Central memory CD8-positive, alpha-beta T cell (primary cell): Measurements from ENCODE around the gene TMEM87B.
"Not testable (repeated sequence)": the region's sequence is repeated elsewhere in the genome, so short reads cannot be mapped to it uniquely, and the experiment has no call there.

Source experiments
- ATAC-seq: fragments of 150-1000 bp; cut with Tn5 transposase; replicated peaks from 2 replicates; pipeline ENCODE4 v1.10.0; 2022; ENCODE audit warnings: mild to moderate bottlenecking, moderate FRiP score, moderate number of reproducible peaks; ENCODE audit not compliant: poor library complexity, severe bottlenecking; ENCODE audit errors: extremely low read depth
- DNase-seq, 2 donors: peaks; one replicate each; pipeline ENCODE4 v3.0.0; 2021; ENCODE audit warnings: low spot score in 2 of 2
- H3K27ac Mint-ChIP-seq: one replicate; pipeline ENCODE4 v1.8.0; 2022; ENCODE audit warnings: low read depth, mild to moderate bottlenecking, moderate library complexity, mixed read lengths
- H3K27me3 Mint-ChIP-seq: one replicate; pipeline ENCODE4 v1.8.0; 2022; ENCODE audit warnings: mixed read lengths
- H3K36me3 Mint-ChIP-seq: one replicate; pipeline ENCODE4 v1.8.0; 2022; ENCODE audit warnings: mild to moderate bottlenecking, moderate library complexity, mixed read lengths; ENCODE audit not compliant: insufficient read depth
- H3K4me1 Mint-ChIP-seq: one replicate; pipeline ENCODE4 v1.8.0; 2022; ENCODE audit warnings: mixed read lengths
- H3K4me3 Mint-ChIP-seq: one replicate; pipeline ENCODE4 v1.8.0; 2022; ENCODE audit warnings: mild to moderate bottlenecking, moderate library complexity, mixed read lengths
- H3K9me3 Mint-ChIP-seq: one replicate; pipeline ENCODE4 v1.8.0; 2022; ENCODE audit warnings: mixed read lengths

The TMEM87B gene

GRCh38 chr2:112085916-112086669 is 31.0 kb downstream of the TMEM87B start:
- Mint-ChIP-seq H3K27ac (no peak overlapping the region), H3K9me3 (no peaks in the 10 kb centered on the region), H3K4me3 (no peak overlapping the region), H3K36me3 (peaks cover 64% of the 10 kb centered on the region), H3K27me3 (no peaks in the 10 kb centered on the region), H3K4me1 (peaks cover 14% of the 10 kb centered on the region)
- no peak for DNase-seq
- no peak for ATAC-seq

GRCh38 chr2:112087346-112088020 is 32.4 kb downstream of the TMEM87B start:
- no peaks in the 10 kb centered on the region for H3K9me3 Mint-ChIP-seq
- no peak for DNase-seq
- no peak for ATAC-seq

GRCh38 chr2:112089375-112089774 is 34.3 kb downstream of the TMEM87B start:
- DNase-seq (no peak), ATAC-seq (no peak)
- Mint-ChIP-seq H3K9me3 (no peaks in the 10 kb centered on the region), H3K36me3 (peaks cover 55% of the 10 kb centered on the region), H3K4me1 (peaks cover 20% of the 10 kb centered on the region), H3K4me3 (no peak overlapping the region), H3K27ac (no peak overlapping the region), H3K27me3 (no peaks in the 10 kb centered on the region)

More at GRCh38 chr2:112087346-112088020, 32.4 kb downstream of the TMEM87B start:
- Mint-ChIP-seq H3K36me3 (peaks cover 52% of the 10 kb centered on the region), H3K27ac (peak overlapping the region; percentile 14), H3K27me3 (no peaks in the 10 kb centered on the region), H3K4me3 (no peak overlapping the region), H3K4me1 (peaks cover 22% of the 10 kb centered on the region)

DNA sequence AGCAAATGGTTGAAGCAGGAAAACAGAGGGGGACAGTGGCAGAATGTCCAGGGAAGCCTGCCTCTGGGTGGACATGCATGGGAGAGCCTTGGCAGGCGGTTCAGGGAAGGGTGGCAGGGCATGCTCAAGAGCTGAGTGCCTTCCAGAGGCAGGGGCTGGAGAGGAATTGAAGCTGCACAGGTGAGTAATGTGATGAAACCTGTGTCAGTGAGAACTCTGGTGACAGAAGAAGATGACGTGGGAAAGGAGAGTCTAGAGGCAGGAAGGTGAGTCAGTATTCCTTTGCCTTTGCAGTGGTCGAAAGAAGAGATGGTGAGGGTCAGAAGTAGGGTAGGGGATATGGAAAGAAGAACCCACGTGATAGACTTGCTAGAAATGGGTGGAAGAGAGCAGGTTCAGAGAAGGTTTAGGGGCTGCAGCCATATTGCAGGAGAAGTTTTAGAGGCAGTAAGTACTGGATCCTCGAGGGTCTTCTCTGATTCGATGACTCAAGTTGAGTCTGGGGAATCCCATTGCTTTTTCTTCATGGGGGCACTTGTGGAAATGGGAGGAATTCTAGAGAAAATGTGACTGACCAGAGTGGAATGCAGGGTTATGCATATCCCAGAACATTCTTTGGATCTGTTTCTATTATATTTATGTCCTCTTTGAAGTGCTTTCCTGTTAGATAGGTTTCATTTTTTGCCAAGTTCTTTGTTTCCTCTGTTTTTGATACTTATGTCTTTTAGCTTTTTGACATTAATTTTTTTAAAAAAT is 37.4 kb downstream of the TMEM87B start:
- Mint-ChIP-seq H3K4me3 (no peak overlapping the region), H3K9me3 (no peaks in the 10 kb centered on the region), H3K27me3 (no peaks in the 10 kb centered on the region), H3K27ac (peak overlapping the region; percentile 11), H3K36me3 (peaks cover 42% of the 10 kb centered on the region), H3K4me1 (peaks cover 9% of the 10 kb centered on the region)
- ATAC-seq = no peak
- DNase-seq = no peak

DNA sequence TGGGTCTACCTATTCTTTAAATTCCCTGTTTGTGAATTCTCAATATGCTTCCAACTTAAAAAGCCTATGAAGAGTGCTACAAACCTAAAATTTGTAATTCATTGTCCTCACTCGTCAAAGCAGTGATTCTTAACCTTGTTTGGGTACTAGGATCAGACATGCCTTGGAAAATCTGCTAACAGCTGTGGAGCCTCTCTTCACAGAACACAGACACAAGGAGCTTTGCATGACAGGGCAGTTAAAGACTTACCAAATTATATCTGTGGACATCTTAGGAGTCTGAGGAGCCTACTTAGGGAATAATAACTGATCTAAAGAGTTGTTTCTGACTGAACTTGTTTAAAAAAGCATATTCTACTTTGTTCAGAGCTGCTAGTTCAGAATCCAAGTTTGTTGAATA is 38.1 kb downstream of the TMEM87B start:
- Mint-ChIP-seq H3K9me3 (no peaks in the 10 kb centered on the region), H3K36me3 (peaks cover 41% of the 10 kb centered on the region), H3K4me1 (peaks cover 9% of the 10 kb centered on the region), H3K4me3 (no peak overlapping the region), H3K27ac (no peak overlapping the region), H3K27me3 (no peaks in the 10 kb centered on the region)
- DNase-seq = no peak
- ATAC-seq = no peak

GRCh38 chr2:112095681-112096080 is 40.6 kb downstream of the TMEM87B start:
- Mint-ChIP-seq H3K4me3 (no peak overlapping the region), H3K27me3 (no peaks in the 10 kb centered on the region), H3K27ac (no peak overlapping the region), H3K36me3 (peaks cover 39% of the 10 kb centered on the region), H3K9me3 (no peaks in the 10 kb centered on the region), H3K4me1 (peaks cover 9% of the 10 kb centered on the region)
- no peak for DNase-seq
- no peak for ATAC-seq

- Mint-ChIP-seq H3K27me3 (no peaks in the 10 kb centered on the region), H3K4me3 (no peak overlapping the region), H3K36me3 (peaks cover 36% of the 10 kb centered on the region), H3K4me1 (peaks cover 9% of the 10 kb centered on the region), H3K27ac (no peak overlapping the region), H3K9me3 (no peaks in the 10 kb centered on the region)
- DNase-seq (no peak), ATAC-seq (no peak)
Observed at GRCh38 chr2:112096098-112096497, 41.0 kb downstream of the TMEM87B start.

- DNase-seq (no peak), ATAC-seq (no peak)
- Mint-ChIP-seq H3K4me1 (no peaks in the 10 kb centered on the region), H3K27ac (no peak overlapping the region), H3K27me3 (no peaks in the 10 kb centered on the region), H3K9me3 (no peaks in the 10 kb centered on the region), H3K4me3 (no peak overlapping the region), H3K36me3 (peaks cover 50% of the 10 kb centered on the region)
Observed at GRCh38 chr2:112108178-112108832, 53.2 kb downstream of the TMEM87B start.

DNA sequence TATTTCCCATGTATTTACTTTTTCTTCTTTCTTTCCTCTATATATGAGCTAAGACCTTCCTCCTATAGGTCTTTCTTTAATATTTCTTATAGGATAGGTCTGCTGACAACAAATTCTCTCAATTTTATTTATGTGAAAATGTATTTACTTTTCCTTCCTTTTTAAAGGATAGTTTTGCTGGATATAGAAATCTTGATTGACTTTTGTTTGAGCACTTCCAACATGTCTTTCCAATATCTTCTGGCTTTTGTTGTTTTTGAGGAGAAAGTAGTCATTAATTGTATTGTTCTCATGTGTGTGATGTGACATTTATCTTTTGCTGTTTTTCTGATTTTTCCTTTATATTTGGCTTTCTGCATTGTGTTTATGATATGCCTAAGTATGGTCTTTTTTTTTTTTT is 54.2 kb downstream of the TMEM87B start:
- Mint-ChIP-seq H3K27ac (no peak overlapping the region), H3K4me1 (no peaks in the 10 kb centered on the region), H3K27me3 (no peaks in the 10 kb centered on the region), H3K9me3 (no peaks in the 10 kb centered on the region), H3K36me3 (peaks cover 49% of the 10 kb centered on the region), H3K4me3 (no peak overlapping the region)
- DNase-seq = no peak
- ATAC-seq = no peak

- Mint-ChIP-seq H3K27ac (no peak overlapping the region), H3K27me3 (no peaks in the 10 kb centered on the region), H3K36me3 (peaks cover 48% of the 10 kb centered on the region), H3K4me1 (no peaks in the 10 kb centered on the region), H3K4me3 (no peak overlapping the region), H3K9me3 (no peaks in the 10 kb centered on the region)
- ATAC-seq = no peak
- no peak for DNase-seq
Observed at GRCh38 chr2:112110966-112111365, 55.9 kb downstream of the TMEM87B start.

DNA sequence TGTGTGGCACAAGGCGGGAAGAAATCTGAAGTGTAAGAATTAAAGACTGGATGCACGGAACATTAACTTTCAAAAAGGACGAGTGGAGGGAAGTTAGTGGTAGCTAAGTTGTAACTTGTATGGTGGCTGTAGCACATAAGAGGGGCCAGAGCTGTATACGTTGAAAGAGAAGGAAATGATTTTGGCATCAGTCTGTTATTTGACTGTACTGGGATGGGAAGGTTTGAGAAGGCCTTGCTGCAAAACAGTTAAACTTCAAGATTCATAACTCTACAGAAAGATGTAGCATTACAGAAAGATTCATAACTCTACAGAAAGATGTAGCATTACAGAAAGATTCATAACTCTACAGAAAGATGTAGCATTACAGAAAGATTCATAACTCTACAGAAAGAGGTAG is 58.3 kb downstream of the TMEM87B start:
- DNase-seq, H3K27ac Mint-ChIP-seq, ATAC-seq: not testable (repeated sequence)

GRCh38 chr2:112118148-112118547 is 63.1 kb downstream of the TMEM87B start:
- DNase-seq (no peak), ATAC-seq (no peak)
- H3K9me3 Mint-ChIP-seq = no peaks in the 10 kb centered on the region
- no peak overlapping the region for H3K27ac Mint-ChIP-seq
- H3K36me3 Mint-ChIP-seq = peaks cover 15% of the 10 kb centered on the region
- H3K27me3 Mint-ChIP-seq = no peaks in the 10 kb centered on the region
- no peaks in the 10 kb centered on the region for H3K4me1 Mint-ChIP-seq
- no peak overlapping the region for H3K4me3 Mint-ChIP-seq

More for the DNA sequence above, 58.3 kb downstream of the TMEM87B start:
- not testable (repeated sequence) for H3K9me3 Mint-ChIP-seq, H3K4me1 Mint-ChIP-seq, H3K27me3 Mint-ChIP-seq, H3K4me3 Mint-ChIP-seq
- H3K36me3 Mint-ChIP-seq = peaks cover 39% of the 10 kb centered on the region
